Measurements from ENCODE around the gene ASTN2.

GRCh38 chr9:116464423-116464822 lies 950.4 kb downstream of the ASTN2 start:
- TF ChIP-seq POLR2A (IDR thresholded peaks at IDR 0.05; ENCODE audit: low read depth, low read length) (no peak), JUN (IDR thresholded peaks at IDR 0.05; ENCODE audit: borderline replicate concordance, insufficient read depth, insufficient read length, low read depth) (no peak), POLR2AphosphoS5 (IDR thresholded peaks at IDR 0.05; ENCODE audit: insufficient read depth, low read depth, low read length) (no peak), CTCF (IDR thresholded peaks at IDR 0.05; ENCODE audit: extremely low read depth in 1 of 2, insufficient read depth in 1 of 2, low read depth in 1 of 2, low read length in 2 of 2) (no peak), MYC (IDR thresholded peaks at IDR 0.05; ENCODE audit: low read depth, low read length) (no peak), EZH2 (IDR thresholded peaks at IDR 0.05; ENCODE audit: borderline replicate concordance, low read depth, low read length, severe bottlenecking) (no peak), FOS (IDR thresholded peaks at IDR 0.05; ENCODE audit: borderline replicate concordance, insufficient read depth, low read length) (no peak), MAX (IDR thresholded peaks at IDR 0.05; ENCODE audit: insufficient read depth, insufficient read length) (no peak), GATA2 (IDR thresholded peaks at IDR 0.05; ENCODE audit: insufficient read depth, insufficient read length, low read depth, low read length) (no peak)

Measured in endothelial cell of umbilical vein (primary cell).